Activated B cell treated with CpG ODN at 0.5 μM for 24 hours (primary cell): ENCODE data around the gene USH2A. TPM values are rescaled to one million over a fixed set of nuclear protein-coding genes. Genes with fewer than 3 reads are reported as not detected.

ENCODE experiments used
- ATAC-seq: fragments of 200-7000 bp; cut with Tn5 transposase; one replicate; pipeline ENCODE4 v1.10.0; 2021; ENCODE audit warnings: low read depth, mild to moderate bottlenecking, moderate library complexity
- CTCF ChIA-PET: fragments of 350-600 bp; sonication (Branson Sonifier 250); formaldehyde crosslinking; loops from one replicate; lab custom pipeline; 2021; ENCODE audit warnings: antibody characterized with exemption; lab: Charles Lee
- POLR2A ChIA-PET: fragments of 350-600 bp; sonication (Branson Sonifier 250); formaldehyde crosslinking; loops from one replicate; lab custom pipeline; 2021; ENCODE audit warnings: antibody characterized with exemption; lab: Charles Lee
- DNase-seq: peaks from one replicate; pipeline ENCODE4 v3.0.0; 2022
- H3K27ac Mint-ChIP-seq: one replicate; pipeline ENCODE4 v1.8.0; 2020; ENCODE audit warnings: mixed read lengths
- H3K27me3 Mint-ChIP-seq: one replicate; pipeline ENCODE4 v1.8.0; 2021; ENCODE audit warnings: mixed read lengths
- H3K36me3 Mint-ChIP-seq: one replicate; pipeline ENCODE4 v1.8.0; 2021; ENCODE audit warnings: low read depth, mixed read lengths
- H3K4me1 Mint-ChIP-seq: one replicate; pipeline ENCODE4 v1.8.0; 2021; ENCODE audit warnings: mixed read lengths
- H3K4me3 Mint-ChIP-seq: one replicate; pipeline ENCODE4 v1.8.0; 2020; ENCODE audit warnings: mild to moderate bottlenecking, mixed read lengths
- H3K9me3 Mint-ChIP-seq: one replicate; pipeline ENCODE4 v1.8.0; 2020; ENCODE audit warnings: mixed read lengths
- CTCF ChIP-seq: fragments of 200-600 bp; IDR thresholded peaks from one replicate; pipeline ENCODE4 v1.8.0; 2022; ENCODE audit warnings: antibody characterized with exemption, mild to moderate bottlenecking
- intact Hi-C: fragments of 100-400 bp; cut with micrococcal nuclease; formaldehyde crosslinking; loops from one replicate; pipeline ENCODE4 v1.15.1; 2024
- total RNA-seq: library from RNA; stranded (reverse); gene quantifications from 2 replicates; pipeline ENCODE4 v1.2.3, GENCODE V29; 2022

USH2A gene
- total RNA-seq, 1 donor from 2014 or later = not detected

GRCh38 chr1:216057947-216058346 is 365.3 kb downstream of the USH2A start:
- Mint-ChIP-seq H3K36me3 (no peaks in the 10 kb centered on the region), H3K27me3 (no peaks in the 10 kb centered on the region), H3K27ac (no peak overlapping the region), H3K4me3 (no peak overlapping the region), H3K4me1 (no peaks in the 10 kb centered on the region), H3K9me3 (no peaks in the 10 kb centered on the region)
- DNase-seq = no peak
- CTCF ChIA-PET = no interaction called here
- TF ChIP-seq CTCF = no peak
- no peak for ATAC-seq
- POLR2A ChIA-PET = no interaction called here
- intact Hi-C loops = no loop called here

- H3K4me1 Mint-ChIP-seq = no peaks in the 10 kb centered on the region
- POLR2A ChIA-PET = no interaction called here
- TF ChIP-seq CTCF = no peak
- no peaks in the 10 kb centered on the region for H3K27me3 Mint-ChIP-seq
- ATAC-seq = no peak
- no peak overlapping the region for H3K4me3 Mint-ChIP-seq
- H3K9me3 Mint-ChIP-seq = no peaks in the 10 kb centered on the region
- no peak overlapping the region for H3K27ac Mint-ChIP-seq
- CTCF ChIA-PET = no interaction called here
- intact Hi-C loops = no loop called here
- H3K36me3 Mint-ChIP-seq = no peaks in the 10 kb centered on the region
- DNase-seq = no peak
Measured at GRCh38 chr1:216057063-216057462, 366.2 kb downstream of the USH2A start.

- Mint-ChIP-seq H3K27ac (no peak overlapping the region), H3K4me3 (no peak overlapping the region), H3K36me3 (no peaks in the 10 kb centered on the region), H3K27me3 (no peaks in the 10 kb centered on the region), H3K9me3 (no peaks in the 10 kb centered on the region), H3K4me1 (no peaks in the 10 kb centered on the region)
- intact Hi-C loops = no loop called here
- ATAC-seq (no peak), DNase-seq (no peak)
- ChIA-PET POLR2A (no interaction called here), CTCF (no interaction called here)
- no peak for TF ChIP-seq CTCF
Measured at GRCh38 chr1:216055004-216055403, 368.2 kb downstream of the USH2A start.

- intact Hi-C loops = no loop called here
- H3K27ac Mint-ChIP-seq = no peak overlapping the region
- H3K9me3 Mint-ChIP-seq = no peaks in the 10 kb centered on the region
- no peaks in the 10 kb centered on the region for H3K27me3 Mint-ChIP-seq
- no peak for ATAC-seq
- no peak for DNase-seq
- H3K4me1 Mint-ChIP-seq = no peaks in the 10 kb centered on the region
- H3K36me3 Mint-ChIP-seq = no peaks in the 10 kb centered on the region
- no peak for TF ChIP-seq CTCF
- H3K4me3 Mint-ChIP-seq = no peak overlapping the region
- POLR2A ChIA-PET = no interaction called here
- CTCF ChIA-PET = no interaction called here
Measured at GRCh38 chr1:216054600-216054999, 368.6 kb downstream of the USH2A start.

GRCh38 chr1:216051071-216051470 is 372.2 kb downstream of the USH2A start:
- no peaks in the 10 kb centered on the region for H3K36me3 Mint-ChIP-seq
- no peaks in the 10 kb centered on the region for H3K27me3 Mint-ChIP-seq
- no peak for TF ChIP-seq CTCF
- no peak overlapping the region for H3K4me3 Mint-ChIP-seq
- no peak for ATAC-seq
- DNase-seq = no peak
- CTCF ChIA-PET = no interaction called here
- no peak overlapping the region for H3K27ac Mint-ChIP-seq
- POLR2A ChIA-PET = no interaction called here
- H3K9me3 Mint-ChIP-seq = no peaks in the 10 kb centered on the region
- intact Hi-C loops = no loop called here
- no peaks in the 10 kb centered on the region for H3K4me1 Mint-ChIP-seq
